Measurements from ENCODE around the gene PLPPR5.

GRCh38 chr1:98949621-98950020 is 55.0 kb downstream of the PLPPR5 start:
- no peak for TF ChIP-seq CEBPB (IDR thresholded peaks at IDR 0.05; ENCODE audit: borderline replicate concordance in 1 of 2, low read depth in 2 of 2, low read length in 2 of 2)
- TF ChIP-seq SP1 (IDR thresholded peaks at IDR 0.05; ENCODE audit: low read depth, low read length), result no peak
- TF ChIP-seq TARDBP (IDR thresholded peaks at IDR 0.05; ENCODE audit: borderline replicate concordance), result no peak

All from GM12878 (cell line).